H9 (cell line): ENCODE measurements around the gene ADAMTSL2. TPM values are rescaled to one million over a fixed set of nuclear protein-coding genes. Genes with fewer than 3 reads are reported as not detected.

ENCODE experiments used
- DNase-seq: peaks from one replicate; pipeline ENCODE4 v3.0.0-alpha.2; 2017
- H2AFZ ChIP-seq: one replicate; pipeline ENCODE4 v1.6.1; 2013; ENCODE audit warnings: mild to moderate bottlenecking, low read length, control low read depth, moderate library complexity
- H2AK5ac ChIP-seq: 2 replicates; pipeline ENCODE4 v1.6.1; 2013; ENCODE audit warnings: low read length, control low read depth, mixed read lengths; ENCODE audit not compliant: insufficient read length
- H2BK120ac ChIP-seq: one replicate; pipeline ENCODE4 v1.6.1; 2013; ENCODE audit warnings: low read depth, mild to moderate bottlenecking, low read length, control low read depth, inconsistent platforms; ENCODE audit not compliant: poor library complexity, severe bottlenecking
- H2BK12ac ChIP-seq: 2 replicates; pipeline ENCODE4 v1.6.1; 2013; ENCODE audit warnings: low read length, control low read depth, mixed read lengths, low read depth; ENCODE audit not compliant: insufficient read length
- H2BK15ac ChIP-seq: 2 replicates; pipeline ENCODE4 v1.6.1; 2013; ENCODE audit warnings: low read depth, low read length, control low read depth
- H2BK20ac ChIP-seq: one replicate; pipeline ENCODE4 v1.6.1; 2013; ENCODE audit warnings: low read depth, mild to moderate bottlenecking, low read length, control low read depth, inconsistent platforms; ENCODE audit not compliant: poor library complexity, severe bottlenecking
- H2BK5ac ChIP-seq: 2 replicates; pipeline ENCODE4 v1.6.1; 2013; ENCODE audit warnings: low read length, control low read depth, mixed read lengths; ENCODE audit not compliant: insufficient read length
- H3K14ac ChIP-seq: 2 replicates; pipeline ENCODE4 v1.6.1; 2013; ENCODE audit warnings: low read length, control low read depth; ENCODE audit not compliant: insufficient read depth
- H3K18ac ChIP-seq: 2 replicates; pipeline ENCODE4 v1.6.1; 2013; ENCODE audit warnings: low read depth, mild to moderate bottlenecking, mixed read lengths, low read length, control low read depth; ENCODE audit not compliant: insufficient read length
- H3K23ac ChIP-seq: 2 replicates; pipeline ENCODE4 v1.6.1; 2013; ENCODE audit warnings: low read length, control low read depth, mixed read lengths, low read depth; ENCODE audit not compliant: insufficient read length
- H3K23me2 ChIP-seq: 2 replicates; pipeline ENCODE4 v1.6.1; 2013; ENCODE audit warnings: low read depth, mild to moderate bottlenecking, mixed read lengths, low read length, control low read depth; ENCODE audit not compliant: insufficient read length, poor library complexity, severe bottlenecking
- H3K27ac ChIP-seq: 2 replicates; pipeline ENCODE4 v1.5.1; 2013; ENCODE audit warnings: low read length, control low read depth, mixed read lengths, low read depth; ENCODE audit not compliant: insufficient read length
- H3K27me3 ChIP-seq: 2 replicates; pipeline ENCODE4 v1.6.1; 2013; ENCODE audit warnings: low read length, control low read depth, inconsistent platforms; ENCODE audit not compliant: insufficient read depth
- H3K4ac ChIP-seq: 2 replicates; pipeline ENCODE4 v1.6.1; 2013; ENCODE audit warnings: low read depth, mild to moderate bottlenecking, control low read depth, inconsistent platforms, low read length, moderate library complexity
- H3K4me1 ChIP-seq: 2 replicates; pipeline ENCODE4 v1.6.1; 2013; ENCODE audit warnings: low read length, control low read depth, inconsistent platforms; ENCODE audit not compliant: insufficient read depth
- H3K4me2 ChIP-seq: 2 replicates; pipeline ENCODE4 v1.6.1; 2013; ENCODE audit warnings: low read length, control low read depth, mixed read lengths; ENCODE audit not compliant: insufficient read length, insufficient read depth
- H3K56ac ChIP-seq: 2 replicates; pipeline ENCODE4 v1.6.1; 2013; ENCODE audit warnings: low read depth, mild to moderate bottlenecking, mixed read lengths, low read length, control low read depth; ENCODE audit not compliant: insufficient read length
- H3K79me1 ChIP-seq: 2 replicates; pipeline ENCODE4 v1.6.1; 2013; ENCODE audit warnings: low read depth, mild to moderate bottlenecking, moderate library complexity, low read length, control low read depth, inconsistent platforms; ENCODE audit not compliant: insufficient read depth, poor library complexity, severe bottlenecking
- H3K79me2 ChIP-seq: 2 replicates; pipeline ENCODE4 v1.6.1; 2013; ENCODE audit warnings: low read length, control low read depth, inconsistent platforms; ENCODE audit not compliant: insufficient read depth
- H3K9ac ChIP-seq: 2 replicates; pipeline ENCODE4 v1.6.1; 2013; ENCODE audit warnings: low read length, control low read depth, mixed read lengths; ENCODE audit not compliant: insufficient read length; ENCODE audit errors: extremely low read depth
- H3K9me3 ChIP-seq: one replicate; pipeline ENCODE4 v1.6.1; 2013; ENCODE audit warnings: low read depth, low read length, inconsistent platforms; ENCODE audit not compliant: control insufficient read depth
- H3T11ph ChIP-seq: one replicate; pipeline ENCODE4 v1.6.1; 2013; ENCODE audit warnings: mild to moderate bottlenecking, low read length, control low read depth, inconsistent platforms
- H4K20me1 ChIP-seq: one replicate; pipeline ENCODE4 v1.6.1; 2013; ENCODE audit not compliant: control insufficient read depth, insufficient read length, insufficient read depth
- H4K5ac ChIP-seq: 2 replicates; pipeline ENCODE4 v1.6.1; 2013; ENCODE audit warnings: low read depth, mild to moderate bottlenecking, mixed read lengths, low read length, control low read depth; ENCODE audit not compliant: insufficient read length
- H4K8ac ChIP-seq: replicated peaks from 2 replicates; pipeline ENCODE4 v1.6.1; 2013; ENCODE audit warnings: low read length, control low read depth, mixed read lengths, low read depth; ENCODE audit not compliant: insufficient read length
- H4K91ac ChIP-seq: 2 replicates; pipeline ENCODE4 v1.6.1; 2013; ENCODE audit warnings: low read depth, mild to moderate bottlenecking, moderate library complexity, mixed read lengths, low read length, control low read depth; ENCODE audit not compliant: insufficient read length
- H3K27ac Mint-ChIP-seq, 3 experiments: 2 replicates in 2 of 3; 3 replicates in 1 of 3; pipeline ENCODE4 v1.8.0; 2020 to 2021; ENCODE audit warnings: mixed read lengths in 3 of 3, mild to moderate bottlenecking in 1 of 3, moderate library complexity in 1 of 3
- H3K27me3 Mint-ChIP-seq: 2 replicates; pipeline ENCODE4 v1.8.0; 2021; ENCODE audit warnings: low read depth, mild to moderate bottlenecking, moderate library complexity, mixed read lengths
- H3K36me3 Mint-ChIP-seq, 3 experiments: 2 replicates in 2 of 3; 3 replicates in 1 of 3; pipeline ENCODE4 v1.8.0; 2020 to 2021; ENCODE audit warnings: low read depth in 3 of 3, mixed read lengths in 3 of 3; ENCODE audit not compliant: insufficient read depth in 1 of 3
- H3K4me1 Mint-ChIP-seq, 2 experiments: 2 replicates each; pipeline ENCODE4 v1.8.0; 2020; ENCODE audit warnings: mixed read lengths in 2 of 2
- H3K4me3 Mint-ChIP-seq, 2 experiments: 2 replicates in 1 of 2; 3 replicates in 1 of 2; pipeline ENCODE4 v1.8.0; 2020 to 2021; ENCODE audit warnings: mild to moderate bottlenecking in 2 of 2, mixed read lengths in 2 of 2, moderate library complexity in 1 of 2
- H3K9me3 Mint-ChIP-seq, 2 experiments: 2 replicates in 1 of 2; 3 replicates in 1 of 2; pipeline ENCODE4 v1.8.0; 2020; ENCODE audit warnings: mild to moderate bottlenecking in 2 of 2, mixed read lengths in 2 of 2, moderate library complexity in 1 of 2
- WGBS: extraction: QIAGEN DNeasy Blood & Tissue Kit; methylation state at CpG from one replicate; pipeline ENCODE4 v1.1.7; 2013; ENCODE audit warnings: missing lambda C conversion rate, low lambda C conversion rate, mixed read lengths; ENCODE audit not compliant: insufficient read length; ENCODE audit errors: extremely low coverage; 5-methylcytosine and 5-hydroxymethylcytosine counted together
- total RNA-seq: library from RNA; stranded (reverse); gene quantifications from 2 replicates; pipeline ENCODE4 v1.2.1, GENCODE V29; 2021
- TF ChIP-seq, protein P1 (sequence below): fragments of 200-600 bp; sonication (generic); conservative IDR thresholded peaks from 3 replicates; pipeline ENCODE4 v1.8.0; 2021; ENCODE audit warnings: antibody characterized with exemption, mild to moderate bottlenecking

ADAMTSL2 gene
- total RNA-seq, 1 experiment from 2014 or later = 0.61 TPM

GRCh38 chr9:133595910-133596309 is 61.4 kb downstream of the ADAMTSL2 start:
- Histone ChIP-seq H3K4me2 (no peak overlapping the region), H4K5ac (no peak overlapping the region), H3K27ac (no peak overlapping the region), H3K9me3 (peaks cover 4% of the 10 kb centered on the region), H3K4ac (no peak overlapping the region), H2AFZ (no peak overlapping the region), H3K79me1 (no peaks in the 10 kb centered on the region), H2BK15ac (no peak overlapping the region), H2BK120ac (no peak overlapping the region), H3T11ph (no peak overlapping the region), H3K23me2 (no peaks in the 10 kb centered on the region), H2BK5ac (no peak overlapping the region), H3K79me2 (no peaks in the 10 kb centered on the region), H2AK5ac (no peak overlapping the region), H2BK12ac (no peak overlapping the region), H3K9ac (no peak overlapping the region), H3K27me3 (no peaks in the 10 kb centered on the region), H3K18ac (no peak overlapping the region), H4K91ac (no peak overlapping the region), H3K14ac (no peak overlapping the region), H4K20me1 (no peaks in the 10 kb centered on the region), H3K23ac (no peak overlapping the region), H4K8ac (no peak overlapping the region), H2BK20ac (no peak overlapping the region), H3K4me1 (no peaks in the 10 kb centered on the region), H3K56ac (no peak overlapping the region)
- Mint-ChIP-seq H3K4me1 (no peaks in the 10 kb centered on the region), H3K36me3 (peaks cover 3 to 10% (median 10%) of the 10 kb centered on the region in 3 experiments; a peak in 6 of 7 replicates), H3K4me3 (no peak overlapping the region; a peak in 1 of 5 replicates), H3K27me3 (peaks cover 18% of the 10 kb centered on the region), H3K27ac (no peak overlapping the region), H3K9me3 (peaks cover 22% of the 10 kb centered on the region in 2 experiments)
- TF ChIP-seq, protein P1, sequence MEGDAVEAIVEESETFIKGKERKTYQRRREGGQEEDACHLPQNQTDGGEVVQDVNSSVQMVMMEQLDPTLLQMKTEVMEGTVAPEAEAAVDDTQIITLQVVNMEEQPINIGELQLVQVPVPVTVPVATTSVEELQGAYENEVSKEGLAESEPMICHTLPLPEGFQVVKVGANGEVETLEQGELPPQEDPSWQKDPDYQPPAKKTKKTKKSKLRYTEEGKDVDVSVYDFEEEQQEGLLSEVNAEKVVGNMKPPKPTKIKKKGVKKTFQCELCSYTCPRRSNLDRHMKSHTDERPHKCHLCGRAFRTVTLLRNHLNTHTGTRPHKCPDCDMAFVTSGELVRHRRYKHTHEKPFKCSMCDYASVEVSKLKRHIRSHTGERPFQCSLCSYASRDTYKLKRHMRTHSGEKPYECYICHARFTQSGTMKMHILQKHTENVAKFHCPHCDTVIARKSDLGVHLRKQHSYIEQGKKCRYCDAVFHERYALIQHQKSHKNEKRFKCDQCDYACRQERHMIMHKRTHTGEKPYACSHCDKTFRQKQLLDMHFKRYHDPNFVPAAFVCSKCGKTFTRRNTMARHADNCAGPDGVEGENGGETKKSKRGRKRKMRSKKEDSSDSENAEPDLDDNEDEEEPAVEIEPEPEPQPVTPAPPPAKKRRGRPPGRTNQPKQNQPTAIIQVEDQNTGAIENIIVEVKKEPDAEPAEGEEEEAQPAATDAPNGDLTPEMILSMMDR = no peak
- no peak for DNase-seq
- WGBS = no CpG with 5 or more reads among the region's 8 CpGs
